ENCODE measurements around the gene SLC6A13.
"Not testable (repeated sequence)": the region's sequence is repeated elsewhere in the genome, so short reads cannot be mapped to it uniquely, and the experiment has no call there.

The SLC6A13 gene

GRCh38 chr12:190881-191280, 71.8 kb downstream of the SLC6A13 start:
- DNase-seq = no peak
- Histone ChIP-seq H3K27ac (no peak overlapping the region), H3K4me3 (ENCODE audit: low read depth, low read length) (no peak overlapping the region), H3K36me3 (replicated peaks) (no peaks in the 10 kb centered on the region), H3K27me3 (replicated peaks) (no peaks in the 10 kb centered on the region)
- in situ Hi-C loops (cut with HindIII; ENCODE audit: low pct_ligation_motif_present, low sequenced_read_pairs) = no loop called here
- TF ChIP-seq, protein P1, sequence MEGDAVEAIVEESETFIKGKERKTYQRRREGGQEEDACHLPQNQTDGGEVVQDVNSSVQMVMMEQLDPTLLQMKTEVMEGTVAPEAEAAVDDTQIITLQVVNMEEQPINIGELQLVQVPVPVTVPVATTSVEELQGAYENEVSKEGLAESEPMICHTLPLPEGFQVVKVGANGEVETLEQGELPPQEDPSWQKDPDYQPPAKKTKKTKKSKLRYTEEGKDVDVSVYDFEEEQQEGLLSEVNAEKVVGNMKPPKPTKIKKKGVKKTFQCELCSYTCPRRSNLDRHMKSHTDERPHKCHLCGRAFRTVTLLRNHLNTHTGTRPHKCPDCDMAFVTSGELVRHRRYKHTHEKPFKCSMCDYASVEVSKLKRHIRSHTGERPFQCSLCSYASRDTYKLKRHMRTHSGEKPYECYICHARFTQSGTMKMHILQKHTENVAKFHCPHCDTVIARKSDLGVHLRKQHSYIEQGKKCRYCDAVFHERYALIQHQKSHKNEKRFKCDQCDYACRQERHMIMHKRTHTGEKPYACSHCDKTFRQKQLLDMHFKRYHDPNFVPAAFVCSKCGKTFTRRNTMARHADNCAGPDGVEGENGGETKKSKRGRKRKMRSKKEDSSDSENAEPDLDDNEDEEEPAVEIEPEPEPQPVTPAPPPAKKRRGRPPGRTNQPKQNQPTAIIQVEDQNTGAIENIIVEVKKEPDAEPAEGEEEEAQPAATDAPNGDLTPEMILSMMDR (IDR thresholded peaks at IDR 0.05; ENCODE audit: low read depth, low read length, missing control alignments) = no peak

DNA sequence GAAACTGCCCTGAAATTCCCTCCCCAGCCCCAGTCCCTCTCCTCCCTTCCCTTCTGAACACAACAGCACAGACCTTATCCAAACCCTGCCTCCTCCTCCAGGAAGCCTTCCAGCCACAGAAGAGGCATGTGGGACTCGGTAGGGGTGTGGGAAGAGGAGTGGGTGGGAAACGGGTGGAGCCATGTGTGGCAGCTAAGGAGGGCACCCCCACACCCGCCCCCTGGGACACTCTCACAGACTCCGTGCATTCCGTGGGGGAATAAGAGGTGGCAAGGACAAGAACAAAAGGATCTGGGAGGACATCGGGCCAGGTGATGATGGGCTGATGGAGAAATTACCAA, 73.0 kb downstream of the SLC6A13 start:
- Histone ChIP-seq H3K27ac (no peak overlapping the region), H3K4me3 (ENCODE audit: low read depth, low read length) (no peak overlapping the region), H3K27me3 (replicated peaks) (no peaks in the 10 kb centered on the region), H3K36me3 (replicated peaks) (no peaks in the 10 kb centered on the region)
- DNase-seq = no peak
- in situ Hi-C loops (cut with HindIII; ENCODE audit: low pct_ligation_motif_present, low sequenced_read_pairs) = no loop called here
- TF ChIP-seq, protein P1 (IDR thresholded peaks at IDR 0.05; ENCODE audit: low read depth, low read length, missing control alignments) = no peak

DNA sequence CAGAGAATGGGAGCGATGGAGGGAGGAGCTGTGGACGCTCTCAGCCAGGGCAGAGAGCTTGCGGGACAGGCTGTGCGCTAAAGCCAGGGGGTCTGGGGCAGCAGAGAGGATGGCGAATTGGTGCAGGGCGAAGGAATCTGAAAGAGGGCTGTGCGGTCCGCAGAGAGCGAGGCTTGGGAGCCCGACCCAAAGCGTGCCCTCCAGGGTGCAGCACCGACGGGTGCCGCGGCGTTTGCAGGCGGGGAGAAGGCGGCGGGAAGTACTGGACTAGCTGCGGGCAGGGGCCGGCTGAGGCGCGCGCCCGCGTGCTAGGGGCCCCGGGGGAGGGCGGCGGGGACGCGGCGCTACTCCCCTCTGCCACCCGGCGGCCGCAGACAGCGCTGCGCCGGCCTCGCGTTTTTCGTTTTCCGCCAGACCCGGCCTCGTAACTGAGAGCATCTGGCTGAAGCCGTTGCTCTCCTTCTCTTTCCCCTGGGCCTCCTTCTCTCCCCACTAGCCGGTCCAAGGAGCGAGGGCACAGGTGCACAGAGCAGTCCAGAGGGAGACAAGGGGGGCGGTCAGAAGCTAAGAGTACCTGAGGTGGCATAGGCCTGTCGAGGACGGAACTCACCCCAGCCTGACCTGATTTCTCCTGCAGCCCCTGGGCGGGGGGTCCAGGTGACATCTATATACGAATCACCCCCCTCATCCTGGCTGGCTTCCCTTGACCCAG, 73.6 kb downstream of the SLC6A13 start:
- Histone ChIP-seq H3K27me3 (replicated peaks) (no peaks in the 10 kb centered on the region), H3K27ac (no peak overlapping the region), H3K4me3 (ENCODE audit: low read depth, low read length) (peak overlapping the region; percentile 52), H3K36me3 (replicated peaks) (no peaks in the 10 kb centered on the region)
- TF ChIP-seq, protein P1 (IDR thresholded peaks at IDR 0.05; ENCODE audit: low read depth, low read length, missing control alignments) = peak; percentile 64
- in situ Hi-C loops (cut with HindIII; ENCODE audit: low pct_ligation_motif_present, low sequenced_read_pairs) = no loop called here
- DNase-seq = peak; percentile 24

- H3K27ac ChIP-seq; in situ Hi-C loops (cut with HindIII; ENCODE audit: low pct_ligation_motif_present, low sequenced_read_pairs); DNase-seq; H3K36me3 ChIP-seq (replicated peaks); H3K27me3 ChIP-seq (replicated peaks): not testable (repeated sequence)
- H3K4me3 ChIP-seq (ENCODE audit: low read depth, low read length) = peak overlapping the region; percentile 52
Measured at GRCh38 chr12:187986-188909, 74.4 kb downstream of the SLC6A13 start.

DNA sequence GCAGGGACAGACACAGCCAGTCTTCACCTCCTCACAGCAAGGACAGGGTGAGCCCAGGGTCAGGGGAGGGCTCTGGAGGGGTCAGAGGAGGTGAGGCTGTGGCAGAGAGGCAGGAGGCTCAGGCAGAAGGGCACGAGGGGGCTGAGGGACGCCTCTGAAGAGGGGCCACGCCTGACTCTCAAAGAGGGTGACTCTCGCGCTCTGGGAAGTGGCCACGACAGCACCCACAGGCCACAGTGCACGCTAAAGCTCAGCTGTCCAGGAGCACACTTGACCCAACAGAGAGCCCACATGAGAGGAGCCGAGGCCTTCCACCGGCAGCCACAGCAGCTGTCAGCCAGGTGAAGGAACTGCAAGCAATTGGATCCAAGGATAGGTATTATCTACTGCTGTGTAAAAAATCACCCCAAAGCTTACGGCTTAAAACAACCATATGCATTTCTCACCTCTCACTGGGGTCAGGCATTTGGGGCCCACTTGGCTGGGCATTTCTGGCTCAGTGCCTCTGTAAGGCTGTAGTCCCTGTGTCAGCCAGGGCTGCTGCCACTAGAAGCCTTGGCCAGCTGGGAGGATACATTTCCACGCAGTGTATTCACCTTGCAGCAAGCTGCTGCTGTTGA, 76.5 kb downstream of the SLC6A13 start:
- no peaks in the 10 kb centered on the region for H3K27me3 ChIP-seq (replicated peaks)

More for the DNA sequence above, 76.5 kb downstream of the SLC6A13 start:
- TF ChIP-seq, protein P1 (IDR thresholded peaks at IDR 0.05; ENCODE audit: low read depth, low read length, missing control alignments) = no peak
- in situ Hi-C loops (cut with HindIII; ENCODE audit: low pct_ligation_motif_present, low sequenced_read_pairs) = no loop called here
- no peak overlapping the region for H3K27ac ChIP-seq
- no peaks in the 10 kb centered on the region for H3K36me3 ChIP-seq (replicated peaks)
- H3K4me3 ChIP-seq (ENCODE audit: low read depth, low read length) = no peak overlapping the region
- no peak for DNase-seq

All from brain microvascular endothelial cell (primary cell).